ENCODE measurements around the gene C4A. TPM values are rescaled to one million over a fixed set of nuclear protein-coding genes. Genes with fewer than 3 reads are reported as not detected.
A peak's percentile ranks its signal among the peaks of the same experiment; 100 is the strongest.
"Not testable (repeated sequence)": the region's sequence is repeated elsewhere in the genome, so short reads cannot be mapped to it uniquely, and the experiment has no call there.

Gene C4A
- total RNA-seq, 1 donor from 2014 or later = 175 TPM

GRCh38 chr6:32045811-32046449, 64.1 kb downstream of the C4A start:
- intact Hi-C loops (cut with DNase I) = no loop called here
- H3K27ac ChIP-seq = peak overlapping the region; percentile 64
- ATAC-seq (no peak), DNase-seq (no peak)
- H3K36me3 ChIP-seq = peaks cover 37% of the 10 kb centered on the region
- H3K9me3 ChIP-seq = no peaks in the 10 kb centered on the region
- H3K4me1 ChIP-seq = peaks cover 13% of the 10 kb centered on the region
- H3K27me3 ChIP-seq (ENCODE audit: low read depth) = no peaks in the 10 kb centered on the region
- TF ChIP-seq CTCF (IDR thresholded peaks at IDR 0.05) = no peak
- no peak overlapping the region for H3K4me3 ChIP-seq

- no peak for DNase-seq
- no peak for TF ChIP-seq CTCF (IDR thresholded peaks at IDR 0.05)
- H3K27me3 ChIP-seq (ENCODE audit: low read depth) = no peaks in the 10 kb centered on the region
- no peak for ATAC-seq
- peaks cover 13% of the 10 kb centered on the region for H3K4me1 ChIP-seq
- peaks cover 41% of the 10 kb centered on the region for H3K36me3 ChIP-seq
- H3K27ac ChIP-seq = peak overlapping the region; percentile 64
- intact Hi-C loops (cut with DNase I) = no loop called here
- no peaks in the 10 kb centered on the region for H3K9me3 ChIP-seq
- no peak overlapping the region for H3K4me3 ChIP-seq
Observed at GRCh38 chr6:32046450-32047083, 64.7 kb downstream of the C4A start.

GRCh38 chr6:32047084-32047478, 65.2 kb downstream of the C4A start:
- Histone ChIP-seq H3K27ac (peak overlapping the region; percentile 64), H3K36me3 (peaks cover 46% of the 10 kb centered on the region), H3K9me3 (no peaks in the 10 kb centered on the region), H3K4me3 (no peak overlapping the region), H3K4me1 (peaks cover 13% of the 10 kb centered on the region), H3K27me3 (ENCODE audit: low read depth) (no peaks in the 10 kb centered on the region)
- no peak for TF ChIP-seq CTCF (IDR thresholded peaks at IDR 0.05)
- ATAC-seq (peak in 1 of 2 donors; percentile 8), DNase-seq (no peak)
- intact Hi-C loops (cut with DNase I) = no loop called here

- no peak for TF ChIP-seq CTCF (IDR thresholded peaks at IDR 0.05)
- Histone ChIP-seq H3K4me3 (no peak overlapping the region), H3K9me3 (no peaks in the 10 kb centered on the region), H3K27me3 (ENCODE audit: low read depth) (no peaks in the 10 kb centered on the region), H3K27ac (peak overlapping the region; percentile 64), H3K36me3 (peaks cover 48% of the 10 kb centered on the region), H3K4me1 (peaks cover 13% of the 10 kb centered on the region)
- DNase-seq (no peak), ATAC-seq (no peak)
- intact Hi-C loops (cut with DNase I) = no loop called here
Observed at GRCh38 chr6:32047539-32047854, 65.6 kb downstream of the C4A start.

- TF ChIP-seq CTCF (IDR thresholded peaks at IDR 0.05) = peak; percentile 87
- no peaks in the 10 kb centered on the region for H3K27me3 ChIP-seq (ENCODE audit: low read depth)
- H3K4me1 ChIP-seq = peaks cover 13% of the 10 kb centered on the region
- H3K4me3 ChIP-seq = no peak overlapping the region
- no peaks in the 10 kb centered on the region for H3K9me3 ChIP-seq
- H3K36me3 ChIP-seq = peaks cover 54% of the 10 kb centered on the region
- peak; percentile 79 to 80 for ATAC-seq
- intact Hi-C loops (cut with DNase I) = no loop called here
- peak; percentile 77 for DNase-seq
- H3K27ac ChIP-seq = peak overlapping the region; percentile 64
Observed at GRCh38 chr6:32047855-32048766, 66.3 kb downstream of the C4A start.

GRCh38 chr6:32049149-32049548, 67.3 kb downstream of the C4A start:
- H3K27ac ChIP-seq; H3K27me3 ChIP-seq (ENCODE audit: low read depth); H3K4me3 ChIP-seq; H3K9me3 ChIP-seq; intact Hi-C loops (cut with DNase I); ATAC-seq; DNase-seq: not testable (repeated sequence)
- Histone ChIP-seq H3K4me1 (peaks cover 13% of the 10 kb centered on the region), H3K36me3 (peaks cover 59% of the 10 kb centered on the region)

- H3K4me3 ChIP-seq; intact Hi-C loops (cut with DNase I); DNase-seq; H3K9me3 ChIP-seq; H3K27ac ChIP-seq; ATAC-seq; H3K27me3 ChIP-seq (ENCODE audit: low read depth): not testable (repeated sequence)
- H3K4me1 ChIP-seq = peaks cover 13% of the 10 kb centered on the region
- H3K36me3 ChIP-seq = peaks cover 63% of the 10 kb centered on the region
Observed at GRCh38 chr6:32049736-32050135, 67.9 kb downstream of the C4A start.
